ENCODE measurements around the gene SURF6.
"Not testable (repeated sequence)": the region's sequence is repeated elsewhere in the genome, so short reads cannot be mapped to it uniquely, and the experiment has no call there.

The SURF6 gene

DNA sequence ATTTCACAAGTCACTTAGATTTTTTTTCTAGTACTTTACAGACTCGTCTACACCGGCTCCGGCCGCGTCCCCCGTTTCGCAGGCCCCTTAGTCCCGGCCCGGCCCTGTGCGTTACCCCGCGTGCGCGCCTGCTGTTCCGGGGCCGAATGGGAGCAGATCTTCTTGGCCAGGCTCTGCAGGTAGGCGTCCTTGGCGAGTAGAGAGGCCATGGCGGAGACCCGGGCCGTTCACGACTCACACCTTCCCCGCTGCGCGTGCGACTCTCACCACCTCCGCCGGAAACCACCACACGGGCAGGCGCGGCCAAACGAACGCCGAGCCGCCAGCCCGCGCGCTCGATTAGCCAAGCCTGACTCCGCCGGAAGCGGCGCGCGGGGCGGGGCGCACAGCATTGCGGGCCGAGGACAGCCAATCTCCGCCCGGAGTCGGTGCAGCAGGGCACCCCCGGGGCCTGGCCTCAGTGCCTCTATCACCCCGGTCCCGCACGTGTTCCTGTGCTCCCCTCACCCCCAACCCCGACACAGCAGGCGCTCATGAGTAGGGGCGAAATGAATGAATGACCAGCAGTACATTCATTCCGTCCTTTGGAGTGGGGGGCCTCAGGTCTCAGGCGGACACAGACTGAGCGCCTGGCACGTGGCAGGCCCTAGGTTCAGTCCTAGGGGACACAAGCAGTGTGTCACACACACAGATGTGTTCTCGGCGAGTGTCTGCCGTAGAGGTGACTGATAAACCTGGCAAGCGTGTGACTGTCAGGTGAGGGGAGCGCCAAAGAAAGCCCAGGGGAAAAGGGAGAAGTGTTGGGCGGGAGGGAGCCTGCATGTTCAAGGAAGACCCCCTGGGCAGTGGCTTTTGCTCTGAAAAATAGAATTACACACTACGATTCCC lies at the start of gene SURF6:
TSS of gene SURF6 (minus strand) at position 265 of the 888 bp plus-strand sequence. CDS start at position 209, 56 bp downstream.
- H3K27me3 ChIP-seq (replicated peaks; ENCODE audit: control insufficient read depth, insufficient read depth, low read length): no peaks in the 10 kb centered on the region
- H3K4me1 ChIP-seq (ENCODE audit: control insufficient read depth, insufficient read depth, low read length): peaks cover 10% of the 10 kb centered on the region
- H3K36me3 ChIP-seq (ENCODE audit: control insufficient read depth, insufficient read depth, low read length, severe bottlenecking): peaks cover 53% of the 10 kb centered on the region

GRCh38 chr9:133385452-133385851 lies 49.5 kb upstream of the SURF6 start:
- Histone ChIP-seq H3K9me3 (ENCODE audit: control insufficient read depth, low read length) (no peaks in the 10 kb centered on the region), H3K4me3 (ENCODE audit: low read length) (no peak overlapping the region)
- no peak for DNase-seq (ENCODE audit: low read depth)

More for the DNA sequence above, at the start of gene SURF6:
- Histone ChIP-seq H3K9ac (ENCODE audit: low read length) (peak within 1 kb of the TSS; percentile 95), H3K4me3 (ENCODE audit: low read length) (peak within 1 kb of the TSS; percentile 95), H3K9me3 (ENCODE audit: control insufficient read depth, low read length) (no peaks in the 10 kb centered on the region)
- peak; percentile 98 for DNase-seq (ENCODE audit: low read depth)

GRCh38 chr9:133384736-133385321 lies 48.8 kb upstream of the SURF6 start:
- Histone ChIP-seq H3K9ac (ENCODE audit: low read length) (no peak overlapping the region), H3K27me3 (replicated peaks; ENCODE audit: control insufficient read depth, insufficient read depth, low read length) (no peaks in the 10 kb centered on the region), H3K9me3 (ENCODE audit: control insufficient read depth, low read length) (no peaks in the 10 kb centered on the region), H3K4me1 (ENCODE audit: control insufficient read depth, insufficient read depth, low read length) (no peaks in the 10 kb centered on the region), H3K4me3 (ENCODE audit: low read length) (no peak overlapping the region), H3K36me3 (ENCODE audit: control insufficient read depth, insufficient read depth, low read length, severe bottlenecking) (no peaks in the 10 kb centered on the region)
- no peak for DNase-seq (ENCODE audit: low read depth)

More at GRCh38 chr9:133385452-133385851, 49.5 kb upstream of the SURF6 start:
- H3K9ac ChIP-seq (ENCODE audit: low read length): no peak overlapping the region
- H3K27me3 ChIP-seq (replicated peaks; ENCODE audit: control insufficient read depth, insufficient read depth, low read length): peaks cover 4% of the 10 kb centered on the region
- no peaks in the 10 kb centered on the region for H3K36me3 ChIP-seq (ENCODE audit: control insufficient read depth, insufficient read depth, low read length, severe bottlenecking)
- H3K4me1 ChIP-seq (ENCODE audit: control insufficient read depth, insufficient read depth, low read length): no peaks in the 10 kb centered on the region

DNA sequence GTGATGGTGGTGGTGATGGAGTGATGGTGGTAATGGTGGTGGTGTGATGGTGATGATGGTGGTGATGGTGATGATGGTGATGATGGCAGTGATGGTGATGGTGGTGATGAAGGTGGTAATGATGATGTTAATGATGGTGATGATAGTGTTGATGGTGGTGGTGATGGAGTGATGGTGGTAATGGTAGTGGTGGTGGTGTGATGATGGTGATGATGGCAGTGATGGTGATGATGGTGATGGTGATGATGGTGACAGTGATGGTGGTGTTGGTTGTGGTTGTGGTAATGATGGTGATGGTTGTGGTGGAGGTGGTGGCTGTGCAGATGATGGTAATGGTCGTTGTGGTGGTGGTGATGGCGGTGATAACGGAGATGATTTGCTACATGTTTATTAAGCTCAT lies 47.5 kb upstream of the SURF6 start:
- Histone ChIP-seq H3K9ac (ENCODE audit: low read length) (no peak overlapping the region), H3K4me3 (ENCODE audit: low read length) (no peak overlapping the region), H3K4me1 (ENCODE audit: control insufficient read depth, insufficient read depth, low read length) (peaks cover 6% of the 10 kb centered on the region), H3K27me3 (replicated peaks; ENCODE audit: control insufficient read depth, insufficient read depth, low read length) (no peaks in the 10 kb centered on the region), H3K36me3 (ENCODE audit: control insufficient read depth, insufficient read depth, low read length, severe bottlenecking) (no peaks in the 10 kb centered on the region), H3K9me3 (ENCODE audit: control insufficient read depth, low read length) (no peaks in the 10 kb centered on the region)
- no peak for DNase-seq (ENCODE audit: low read depth)

GRCh38 chr9:133382507-133383141 lies 46.6 kb upstream of the SURF6 start:
- Histone ChIP-seq H3K4me1 (ENCODE audit: control insufficient read depth, insufficient read depth, low read length) (peaks cover 14% of the 10 kb centered on the region), H3K9me3 (ENCODE audit: control insufficient read depth, low read length) (no peaks in the 10 kb centered on the region), H3K27me3 (replicated peaks; ENCODE audit: control insufficient read depth, insufficient read depth, low read length) (no peaks in the 10 kb centered on the region), H3K4me3 (ENCODE audit: low read length) (no peak overlapping the region), H3K9ac (ENCODE audit: low read length) (no peak overlapping the region), H3K36me3 (ENCODE audit: control insufficient read depth, insufficient read depth, low read length, severe bottlenecking) (no peaks in the 10 kb centered on the region)
- DNase-seq (ENCODE audit: low read depth): no peak

- H3K4me3 ChIP-seq (ENCODE audit: low read length): no peak overlapping the region
- no peaks in the 10 kb centered on the region for H3K27me3 ChIP-seq (replicated peaks; ENCODE audit: control insufficient read depth, insufficient read depth, low read length)
- peaks cover 22% of the 10 kb centered on the region for H3K4me1 ChIP-seq (ENCODE audit: control insufficient read depth, insufficient read depth, low read length)
- H3K9me3 ChIP-seq (ENCODE audit: control insufficient read depth, low read length): no peaks in the 10 kb centered on the region
- no peak for DNase-seq (ENCODE audit: low read depth)
- H3K36me3 ChIP-seq (ENCODE audit: control insufficient read depth, insufficient read depth, low read length, severe bottlenecking): no peaks in the 10 kb centered on the region
- H3K9ac ChIP-seq (ENCODE audit: low read length): no peak overlapping the region
These were observed 44.7 kb upstream of the SURF6 start for GRCh38 chr9:133380734-133381133.

- DNase-seq (ENCODE audit: low read depth): no peak
- Histone ChIP-seq H3K9ac (ENCODE audit: low read length) (no peak overlapping the region), H3K36me3 (ENCODE audit: control insufficient read depth, insufficient read depth, low read length, severe bottlenecking) (no peaks in the 10 kb centered on the region), H3K4me3 (ENCODE audit: low read length) (no peak overlapping the region), H3K4me1 (ENCODE audit: control insufficient read depth, insufficient read depth, low read length) (peaks cover 22% of the 10 kb centered on the region), H3K27me3 (replicated peaks; ENCODE audit: control insufficient read depth, insufficient read depth, low read length) (no peaks in the 10 kb centered on the region), H3K9me3 (ENCODE audit: control insufficient read depth, low read length) (no peaks in the 10 kb centered on the region)
These were observed 43.4 kb upstream of the SURF6 start for GRCh38 chr9:133379153-133380086.

- Histone ChIP-seq H3K36me3 (ENCODE audit: control insufficient read depth, insufficient read depth, low read length, severe bottlenecking) (no peaks in the 10 kb centered on the region), H3K9me3 (ENCODE audit: control insufficient read depth, low read length) (no peaks in the 10 kb centered on the region), H3K27me3 (replicated peaks; ENCODE audit: control insufficient read depth, insufficient read depth, low read length) (no peaks in the 10 kb centered on the region), H3K9ac (ENCODE audit: low read length) (no peak overlapping the region), H3K4me3 (ENCODE audit: low read length) (no peak overlapping the region), H3K4me1 (ENCODE audit: control insufficient read depth, insufficient read depth, low read length) (peaks cover 30% of the 10 kb centered on the region)
- DNase-seq (ENCODE audit: low read depth): no peak
These were observed 42.5 kb upstream of the SURF6 start for GRCh38 chr9:133378408-133378962.

DNA sequence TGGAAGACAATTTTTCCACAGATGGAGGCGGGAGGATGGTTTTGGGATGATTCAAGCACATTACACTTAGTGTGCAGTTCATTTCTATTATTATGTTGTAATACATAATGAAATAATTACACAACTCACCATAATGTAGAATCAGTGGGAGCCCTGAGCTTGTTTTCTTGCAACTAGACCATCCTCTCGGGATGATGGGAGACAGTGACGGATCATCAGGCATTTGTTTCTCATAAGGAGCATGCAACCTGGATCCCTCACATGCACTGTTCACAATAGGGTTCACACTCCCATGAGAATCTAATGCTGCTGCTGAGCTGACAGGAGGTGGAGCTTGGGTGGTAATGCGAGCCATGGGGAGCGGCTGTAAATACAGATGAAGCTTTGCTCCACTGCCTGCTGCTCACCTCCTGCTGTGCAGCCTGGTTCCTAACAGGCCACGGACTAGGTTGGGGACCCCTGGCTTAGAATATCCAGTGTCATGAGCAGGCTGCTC lies 41.8 kb upstream of the SURF6 start:
- no peaks in the 10 kb centered on the region for H3K9me3 ChIP-seq (ENCODE audit: control insufficient read depth, low read length)
- H3K4me3 ChIP-seq (ENCODE audit: low read length): no peak overlapping the region
- peaks cover 4% of the 10 kb centered on the region for H3K36me3 ChIP-seq (ENCODE audit: control insufficient read depth, insufficient read depth, low read length, severe bottlenecking)
- H3K9ac ChIP-seq (ENCODE audit: low read length): no peak overlapping the region
- peaks cover 37% of the 10 kb centered on the region for H3K4me1 ChIP-seq (ENCODE audit: control insufficient read depth, insufficient read depth, low read length)
- H3K27me3 ChIP-seq (replicated peaks; ENCODE audit: control insufficient read depth, insufficient read depth, low read length): no peaks in the 10 kb centered on the region
- DNase-seq (ENCODE audit: low read depth): peak; percentile 44

GRCh38 chr9:133377280-133377679 lies 41.3 kb upstream of the SURF6 start:
- Histone ChIP-seq H3K9ac (ENCODE audit: low read length) (peak overlapping the region; percentile 89), H3K4me1 (ENCODE audit: control insufficient read depth, insufficient read depth, low read length) (peaks cover 42% of the 10 kb centered on the region), H3K4me3 (ENCODE audit: low read length) (peak overlapping the region; percentile 86)
- H3K36me3 ChIP-seq (ENCODE audit: control insufficient read depth, insufficient read depth, low read length, severe bottlenecking); H3K27me3 ChIP-seq (replicated peaks; ENCODE audit: control insufficient read depth, insufficient read depth, low read length); H3K9me3 ChIP-seq (ENCODE audit: control insufficient read depth, low read length); DNase-seq (ENCODE audit: low read depth): not testable (repeated sequence)
